Small intestine (tissue), 7 donors: ENCODE measurements around the gene RPLP1. TPM values are rescaled to one million over a fixed set of nuclear protein-coding genes. Genes with fewer than 3 reads are reported as not detected.
A peak's percentile ranks its signal among the peaks of the same experiment; 100 is the strongest.

Source experiments
- DNase-seq, 2 donors: peaks; one replicate each; pipeline versions ENCODE4 v3.0.0 to v3.0.0-alpha.2; 2013
- FAIRE-seq: peaks from 2 replicates; lab custom pipeline; 2012; peaks lifted over from hg19 to GRCh38; lab: Jason Lieb, UNC
- H3K27ac ChIP-seq, 3 donors: one replicate each; pipeline ENCODE4 v1.5.1; 2013; ENCODE audit warnings: low read length in 2 of 3, mild to moderate bottlenecking in 2 of 3, control low read depth in 1 of 3, inconsistent platforms in 1 of 3, low read depth in 1 of 3, moderate library complexity in 1 of 3
- H3K27me3 ChIP-seq, 3 donors: one replicate each; pipeline ENCODE4 v1.6.1; 2013; ENCODE audit warnings: low read length in 3 of 3, inconsistent platforms in 1 of 3; ENCODE audit not compliant: control insufficient read depth in 3 of 3, insufficient read depth in 3 of 3
- H3K36me3 ChIP-seq, 3 donors: one replicate each; pipeline ENCODE4 v1.6.1; 2013; ENCODE audit warnings: low read length in 3 of 3, inconsistent platforms in 1 of 3, low read depth in 1 of 3, mild to moderate bottlenecking in 1 of 3, moderate library complexity in 1 of 3; ENCODE audit not compliant: control insufficient read depth in 3 of 3, insufficient read depth in 2 of 3
- H3K4me1 ChIP-seq, 3 donors: one replicate each; pipeline ENCODE4 v1.6.1; 2013; ENCODE audit warnings: low read length in 2 of 3, inconsistent platforms in 1 of 3, low read depth in 1 of 3, mild to moderate bottlenecking in 1 of 3, moderate library complexity in 1 of 3; ENCODE audit not compliant: control insufficient read depth in 3 of 3, insufficient read depth in 2 of 3
- H3K4me3 ChIP-seq, 3 donors: one replicate each; pipeline ENCODE4 v1.5.1; 2013; ENCODE audit warnings: low read length in 3 of 3, control low read depth in 1 of 3, inconsistent platforms in 1 of 3, low read depth in 1 of 3, mild to moderate bottlenecking in 1 of 3, moderate library complexity in 1 of 3
- H3K9me3 ChIP-seq, 2 donors: one replicate each; pipeline ENCODE4 v1.6.1; 2013; ENCODE audit warnings: low read depth in 1 of 2, low read length in 1 of 2; ENCODE audit not compliant: control insufficient read depth in 2 of 2, insufficient read depth in 1 of 2
- WGBS, 3 donors: extraction: QIAGEN DNeasy Blood & Tissue Kit; methylation state at CpG; one replicate each; pipeline ENCODE4 v1.1.7; 2013; 5-methylcytosine and 5-hydroxymethylcytosine counted together
- polyA plus RNA-seq, 4 donors: library from polyadenylated mRNA; stranded (reverse) in 3 of 4; unstranded in 1 of 4; fragments of 200-250 nt in 3 of 4; fragments of 120-200 nt in 1 of 4; gene quantifications; one replicate each; pipeline versions ENCODE4 v1.2.1 to v1.2.3, GENCODE V29; 2013
- donor health status: healthy with polysubstance abuse.
- donor health status: control.
- donor health status: control.
- donor health status: Bipolar disorder and iron deficiency.
- donor health status: healthy.

RPLP1 gene
- polyA plus RNA-seq, 4 donors: 975 to 2,388 (median 1,894) TPM

DNA sequence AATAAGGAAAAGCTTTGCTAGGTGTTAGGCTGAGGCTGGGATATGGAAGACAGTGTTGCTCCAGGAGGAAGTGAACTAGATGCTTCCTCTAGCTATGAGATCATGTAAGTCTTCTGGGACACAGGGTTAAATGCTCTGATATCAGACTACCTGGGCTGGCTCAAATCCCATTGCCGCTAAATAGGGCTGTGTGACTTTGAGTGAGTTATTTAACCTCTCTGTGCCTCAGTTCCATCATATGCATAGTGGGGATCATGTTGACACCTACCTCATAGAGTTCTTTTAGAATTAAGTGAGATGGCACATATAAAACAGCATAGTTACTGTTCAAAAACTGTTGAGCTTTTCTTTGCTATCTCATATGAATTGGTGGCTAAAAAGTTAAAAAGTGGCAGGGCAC lies 12.6 kb downstream of the RPLP1 start:
- DNase-seq (no peak), FAIRE-seq (no peak)
- Histone ChIP-seq H3K36me3 (no peaks in the 10 kb centered on the region), H3K27ac (no peak overlapping the region), H3K4me3 (no peak overlapping the region), H3K27me3 (no peaks in the 10 kb centered on the region), H3K4me1 (peaks cover 0 to 34% (median 3%) of the 10 kb centered on the region in 3 donors), H3K9me3 (no peaks in the 10 kb centered on the region)
- WGBS, 3 donors: 93 to 100% (median 96%) methylated on average over 1 of the region's 1 CpG

DNA sequence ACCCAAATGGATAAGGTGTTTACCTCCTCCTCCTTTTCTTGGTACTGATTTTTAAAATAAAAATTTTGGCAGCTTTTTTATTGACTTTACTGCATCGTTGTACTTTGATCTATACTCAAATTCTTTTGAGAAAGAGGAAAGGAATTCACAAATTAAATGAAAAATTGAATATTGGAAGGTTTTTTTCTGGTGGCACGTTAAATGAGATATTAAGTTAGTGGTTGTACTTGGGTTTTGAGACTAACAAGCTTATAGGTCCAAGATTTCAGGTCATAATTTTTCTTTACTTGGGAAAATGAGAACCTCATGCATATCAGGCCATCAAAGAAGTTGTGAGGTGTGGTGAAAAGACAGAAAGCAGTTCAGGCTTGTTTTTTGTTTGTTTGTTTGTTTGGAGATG lies 14.1 kb downstream of the RPLP1 start:
- Histone ChIP-seq H3K36me3 (no peaks in the 10 kb centered on the region), H3K27ac (no peak overlapping the region), H3K4me1 (peaks cover 0 to 34% (median 3%) of the 10 kb centered on the region in 3 donors), H3K9me3 (no peaks in the 10 kb centered on the region), H3K27me3 (no peaks in the 10 kb centered on the region), H3K4me3 (no peak overlapping the region)
- DNase-seq (no peak), FAIRE-seq (no peak)
- 52 to 78% (median 71%) methylated on average over 2 of the region's 2 CpGs for WGBS, 3 donors

GRCh38 chr15:69467636-69468035 lies 15.0 kb downstream of the RPLP1 start:
- no peaks in the 10 kb centered on the region for H3K27me3 ChIP-seq
- H3K9me3 ChIP-seq: no peaks in the 10 kb centered on the region
- WGBS, 3 donors: 34 to 63% (median 46%) methylated on average over 11 of the region's 11 CpGs
- DNase-seq (peak in 1 of 2 donors; percentile 70), FAIRE-seq (no peak)
- no peaks in the 10 kb centered on the region for H3K36me3 ChIP-seq
- peak overlapping the region in 1 of 3 donors; percentile 76 for H3K27ac ChIP-seq
- H3K4me1 ChIP-seq: peaks cover 0 to 34% (median 3%) of the 10 kb centered on the region in 3 donors
- H3K4me3 ChIP-seq: no peak overlapping the region

DNA sequence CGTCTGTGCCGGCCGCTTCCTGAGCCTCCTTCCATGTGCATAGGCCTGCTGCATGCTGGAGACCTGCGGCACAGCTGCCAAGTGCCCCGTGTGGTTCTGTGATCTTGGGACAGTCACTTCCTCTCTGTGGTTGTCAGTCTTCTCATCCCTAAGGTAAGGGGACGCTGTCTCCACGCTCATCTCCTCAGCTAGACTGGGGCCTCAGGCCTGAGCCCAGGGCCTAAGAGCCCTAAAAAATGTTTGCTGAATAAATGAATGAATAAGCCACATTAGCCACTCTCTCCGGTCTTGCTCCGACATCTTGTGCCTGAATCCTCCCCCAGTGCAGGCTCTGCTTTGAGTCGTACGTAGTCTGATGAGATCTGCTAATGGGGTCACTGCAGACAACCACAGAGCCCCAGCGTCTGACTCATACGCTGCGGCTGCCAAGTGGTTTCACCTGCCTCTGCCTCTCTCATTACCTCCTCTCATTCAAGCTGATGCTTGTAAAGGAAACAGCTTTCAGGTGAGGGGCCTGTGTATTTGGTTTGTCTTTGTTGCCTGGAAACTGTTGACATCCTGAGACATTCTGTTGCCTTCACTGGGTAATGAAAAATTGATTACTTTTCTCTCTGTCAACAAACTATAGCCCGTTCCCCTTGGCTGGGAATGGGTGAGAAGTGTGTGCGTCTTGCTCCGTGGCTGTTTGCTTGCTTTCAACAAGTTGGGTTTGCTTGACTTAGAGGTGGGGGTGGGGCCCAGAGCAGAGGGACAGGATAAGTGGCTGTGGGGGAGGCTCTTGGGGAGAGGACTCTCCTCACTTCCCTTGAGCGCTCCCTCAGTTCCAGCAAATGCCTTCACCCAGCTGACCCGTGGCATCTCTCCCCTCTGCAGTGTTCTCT lies 15.9 kb downstream of the RPLP1 start:
- DNase-seq (peak; percentile 61 to 74), FAIRE-seq (no peak)
- H3K4me1 ChIP-seq: peaks cover 0 to 30% (median 3%) of the 10 kb centered on the region in 3 donors
- H3K9me3 ChIP-seq: no peaks in the 10 kb centered on the region
- H3K36me3 ChIP-seq: no peaks in the 10 kb centered on the region
- no peaks in the 10 kb centered on the region for H3K27me3 ChIP-seq
- no peak overlapping the region for H3K4me3 ChIP-seq
- peak overlapping the region in 2 of 3 donors; percentile 38 to 86 for H3K27ac ChIP-seq
- WGBS, 3 donors: 33 to 51% (median 38%) methylated on average over 19 of the region's 19 CpGs

GRCh38 chr15:69469467-69470201 lies 17.0 kb downstream of the RPLP1 start:
- FAIRE-seq: no peak

DNA sequence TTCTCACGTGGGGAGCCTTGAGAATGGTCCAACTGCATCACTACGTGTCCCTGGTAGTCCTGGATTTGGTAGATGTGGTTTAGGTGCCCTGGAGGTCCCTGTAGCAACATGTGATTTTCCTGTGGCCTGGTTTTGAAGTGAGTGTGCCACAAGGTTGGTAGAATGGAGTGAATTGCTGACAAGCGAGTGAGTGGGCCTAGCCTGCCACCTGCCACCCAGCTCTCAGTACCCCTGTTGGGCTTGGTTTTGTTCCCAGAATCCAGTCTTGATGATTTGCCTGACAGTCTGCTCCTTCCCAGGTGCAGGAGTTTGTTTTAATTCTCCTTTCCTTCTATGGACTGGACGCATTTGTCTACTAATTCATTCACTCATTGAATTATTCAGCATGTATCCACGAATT lies 19.4 kb downstream of the RPLP1 start:
- H3K9me3 ChIP-seq: no peaks in the 10 kb centered on the region
- H3K4me3 ChIP-seq: no peak overlapping the region
- peaks cover 0 to 3% (median 0%) of the 10 kb centered on the region in 3 donors for H3K27me3 ChIP-seq
- WGBS, 3 donors: 85 to 95% (median 86%) methylated on average over 5 of the region's 5 CpGs
- H3K4me1 ChIP-seq: peaks cover 0 to 27% (median 3%) of the 10 kb centered on the region in 3 donors
- H3K36me3 ChIP-seq: no peaks in the 10 kb centered on the region
- H3K27ac ChIP-seq: no peak overlapping the region
- FAIRE-seq (no peak), DNase-seq (no peak)

More at GRCh38 chr15:69469467-69470201, 17.0 kb downstream of the RPLP1 start:
- H3K27me3 ChIP-seq: peaks cover 0 to 3% (median 0%) of the 10 kb centered on the region in 3 donors
- no peak overlapping the region for H3K4me3 ChIP-seq
- H3K4me1 ChIP-seq: peaks cover 0 to 30% (median 3%) of the 10 kb centered on the region in 3 donors
- no peaks in the 10 kb centered on the region for H3K9me3 ChIP-seq
- H3K27ac ChIP-seq: peak overlapping the region in 2 of 3 donors; percentile 17 to 86
- no peaks in the 10 kb centered on the region for H3K36me3 ChIP-seq
- DNase-seq: peak in 1 of 2 donors; percentile 57
- WGBS, 3 donors: 96 to 97% (median 97%) methylated on average over 8 of the region's 8 CpGs

DNA sequence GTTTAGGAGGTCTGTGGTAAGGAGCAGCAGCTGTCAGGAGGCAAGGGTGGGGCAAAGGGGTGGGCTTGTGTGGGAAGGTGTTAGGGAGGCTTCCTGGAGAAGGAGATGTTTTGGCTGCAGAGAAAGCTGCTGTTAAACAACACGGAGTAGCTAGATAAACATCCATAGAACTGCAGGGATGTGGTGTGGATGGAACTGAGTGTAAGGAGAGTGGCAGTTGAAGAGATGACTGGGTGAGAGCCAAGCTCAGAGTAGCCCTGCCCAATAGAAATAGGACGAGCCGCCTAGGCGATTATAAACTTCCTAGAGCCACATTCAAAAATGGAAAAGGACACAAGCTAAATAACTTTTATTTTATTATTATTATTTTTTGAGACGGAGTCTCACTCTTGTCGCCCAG lies 19.9 kb downstream of the RPLP1 start:
- Histone ChIP-seq H3K4me3 (no peak overlapping the region), H3K4me1 (peaks cover 0 to 22% (median 3%) of the 10 kb centered on the region in 3 donors), H3K9me3 (no peaks in the 10 kb centered on the region), H3K36me3 (no peaks in the 10 kb centered on the region), H3K27ac (no peak overlapping the region), H3K27me3 (peaks cover 0 to 3% (median 0%) of the 10 kb centered on the region in 3 donors)
- DNase-seq (no peak), FAIRE-seq (no peak)
- 73 to 84% (median 79%) methylated on average over 6 of the region's 6 CpGs for WGBS, 3 donors

DNA sequence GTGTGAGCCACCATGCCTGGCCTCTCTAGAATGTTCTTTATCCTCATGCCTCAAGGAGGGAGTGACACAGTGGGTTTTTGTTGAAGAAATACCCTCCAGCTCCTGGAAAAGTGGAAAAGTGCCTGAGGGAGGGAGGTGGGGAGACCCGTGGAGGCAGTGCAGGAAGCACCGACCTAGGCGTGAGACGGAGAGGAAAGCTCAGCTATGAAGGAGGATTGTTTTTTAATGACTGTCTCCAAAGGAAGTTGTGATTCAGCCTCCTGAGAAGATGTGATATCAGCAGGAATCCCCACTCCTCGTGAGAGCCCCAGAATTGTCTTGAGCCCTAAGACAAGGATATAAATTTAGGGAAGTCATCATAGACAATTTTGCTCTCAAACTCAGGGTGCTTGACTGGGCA lies 21.7 kb downstream of the RPLP1 start:
- 70 to 87% (median 80%) methylated on average over 5 of the region's 5 CpGs for WGBS, 3 donors
- H3K27me3 ChIP-seq: peaks cover 0 to 10% (median 0%) of the 10 kb centered on the region in 3 donors
- H3K9me3 ChIP-seq: no peaks in the 10 kb centered on the region
- H3K4me3 ChIP-seq: no peak overlapping the region
- DNase-seq (no peak), FAIRE-seq (no peak)
- no peak overlapping the region for H3K27ac ChIP-seq
- no peaks in the 10 kb centered on the region for H3K36me3 ChIP-seq
- H3K4me1 ChIP-seq: peaks cover 0 to 5% (median 0%) of the 10 kb centered on the region in 3 donors
